GM19395 (cell line): Measurements from ENCODE around the gene OPN5.

ENCODE experiments used
- ATAC-seq: cut with Tn5 transposase; IDR thresholded peaks from one replicate; pipeline ENCODE4 v1.9.1; 2021; ENCODE audit warnings: mild to moderate bottlenecking, moderate library complexity; ENCODE audit not compliant: unreplicated experiment

Gene OPN5

GRCh38 chr6:47852727-47853126 is 70.9 kb downstream of the OPN5 start:
- ATAC-seq, result no peak

GRCh38 chr6:47853766-47854165 is 71.9 kb downstream of the OPN5 start:
- ATAC-seq, result no peak

GRCh38 chr6:47854971-47855370 is 73.1 kb downstream of the OPN5 start:
- ATAC-seq, result no peak

DNA sequence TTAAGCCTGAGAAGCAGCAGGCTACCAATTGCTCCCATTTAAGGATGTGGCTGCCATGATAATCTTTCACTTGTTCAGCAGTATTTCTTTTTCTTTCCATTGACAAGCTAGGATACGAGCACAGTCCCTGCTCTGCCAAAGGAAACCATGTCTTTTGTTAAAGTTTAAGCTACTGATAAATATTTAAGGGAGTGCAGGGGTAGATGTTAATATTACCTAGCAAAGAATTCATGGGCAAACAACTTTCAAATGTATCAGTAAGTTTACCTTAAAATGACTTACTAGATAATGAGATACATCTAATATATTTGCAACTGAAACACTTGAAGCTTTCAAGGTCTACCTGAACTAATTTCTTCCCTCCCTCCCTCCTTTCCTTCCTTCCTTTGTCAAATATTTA is 77.3 kb downstream of the OPN5 start:
- ATAC-seq, result no peak

DNA sequence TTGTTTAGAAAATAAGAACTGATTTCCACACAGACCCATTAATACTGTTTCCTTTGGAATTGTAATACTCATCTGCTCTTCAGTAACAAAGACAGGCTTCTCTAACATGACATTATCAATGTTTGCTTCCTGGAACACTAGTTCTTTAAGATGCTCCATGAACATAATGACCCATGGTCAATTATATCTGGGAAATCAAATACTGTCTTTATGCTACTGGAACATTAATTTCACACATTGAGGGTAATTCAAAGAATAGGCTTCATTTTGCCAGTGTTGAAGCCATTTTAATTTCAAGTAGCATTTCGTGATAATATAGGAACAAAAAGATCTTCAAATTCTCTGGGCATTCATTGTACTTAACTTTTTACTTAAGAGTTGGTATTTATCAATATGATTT is 80.9 kb downstream of the OPN5 start:
- ATAC-seq, result no peak

DNA sequence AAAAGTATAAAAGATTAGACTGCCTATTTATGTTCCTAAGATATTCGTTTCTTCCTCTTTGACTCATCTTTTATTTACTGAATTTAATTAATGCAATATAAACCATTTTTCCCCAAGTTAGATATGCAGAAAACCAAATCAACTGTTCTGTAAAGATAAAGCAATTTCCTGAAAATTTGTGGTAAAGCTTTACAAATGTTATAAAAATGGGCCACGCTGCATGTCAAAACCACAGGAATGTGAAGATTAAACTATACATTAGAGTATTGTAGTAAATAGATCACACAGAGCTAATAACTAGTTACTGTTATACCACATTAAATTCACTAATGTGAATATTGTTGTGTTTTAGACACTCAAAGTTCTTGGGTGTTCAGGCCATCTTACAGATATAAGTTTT is 83.4 kb downstream of the OPN5 start:
- ATAC-seq, result no peak

- no peak for ATAC-seq
Observed at GRCh38 chr6:47875593-47875992, 93.8 kb downstream of the OPN5 start.
